Effector memory CD4-positive, alpha-beta T cell (primary cell): ENCODE measurements around the gene KIF26A.

Source experiments
- DNase-seq, 3 donors: peaks; one replicate each; pipeline ENCODE4 v3.0.0-alpha.2; 2020
- H3K27ac ChIP-seq: 2 replicates; pipeline ENCODE4 v1.7.0; 2013; ENCODE audit warnings: mild to moderate bottlenecking, low read length, moderate library complexity; ENCODE audit not compliant: insufficient read depth, poor library complexity, severe bottlenecking
- H3K27me3 ChIP-seq: replicated peaks from 2 replicates; pipeline ENCODE4 v1.7.0; 2013; ENCODE audit warnings: mild to moderate bottlenecking, low read length; ENCODE audit not compliant: insufficient read depth, control insufficient read depth, poor library complexity, severe bottlenecking
- H3K36me3 ChIP-seq: 2 replicates; pipeline ENCODE4 v1.7.0; 2013; ENCODE audit warnings: mild to moderate bottlenecking, low read length, moderate library complexity; ENCODE audit not compliant: control insufficient read depth, insufficient read depth
- H3K4me1 ChIP-seq: 2 replicates; pipeline ENCODE4 v1.7.0; 2013; ENCODE audit warnings: low read length, mild to moderate bottlenecking; ENCODE audit not compliant: control insufficient read depth, insufficient read depth, poor library complexity, severe bottlenecking
- H3K4me3 ChIP-seq: 2 replicates; pipeline ENCODE4 v1.7.0; 2013; ENCODE audit warnings: low read length, low read depth, mild to moderate bottlenecking; ENCODE audit not compliant: insufficient read depth, poor library complexity, severe bottlenecking
- H3K9me3 ChIP-seq: 2 replicates; pipeline ENCODE4 v1.7.0; 2013; ENCODE audit warnings: mild to moderate bottlenecking, low read length, moderate library complexity; ENCODE audit not compliant: control insufficient read depth

KIF26A gene

DNA sequence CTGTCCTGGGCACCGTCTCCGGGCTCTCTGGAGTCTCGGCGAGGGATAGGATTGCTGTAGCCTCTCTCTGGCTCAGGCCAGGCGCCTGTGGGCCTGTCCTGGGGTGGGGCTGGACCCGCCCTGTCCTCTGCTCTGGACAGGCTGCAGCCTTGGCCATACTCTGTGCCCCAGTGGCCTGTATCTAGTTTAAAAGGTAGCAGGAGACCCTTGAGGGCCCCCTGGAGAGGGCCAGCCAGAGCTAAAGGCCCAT, 1.8 kb downstream of the KIF26A start:
- Histone ChIP-seq H3K4me3 (no peak overlapping the region), H3K9me3 (no peaks in the 10 kb centered on the region), H3K4me1 (peaks cover 26% of the 10 kb centered on the region), H3K36me3 (no peaks in the 10 kb centered on the region), H3K27me3 (peaks cover 23% of the 10 kb centered on the region), H3K27ac (no peak overlapping the region)
- no peak for DNase-seq

DNA sequence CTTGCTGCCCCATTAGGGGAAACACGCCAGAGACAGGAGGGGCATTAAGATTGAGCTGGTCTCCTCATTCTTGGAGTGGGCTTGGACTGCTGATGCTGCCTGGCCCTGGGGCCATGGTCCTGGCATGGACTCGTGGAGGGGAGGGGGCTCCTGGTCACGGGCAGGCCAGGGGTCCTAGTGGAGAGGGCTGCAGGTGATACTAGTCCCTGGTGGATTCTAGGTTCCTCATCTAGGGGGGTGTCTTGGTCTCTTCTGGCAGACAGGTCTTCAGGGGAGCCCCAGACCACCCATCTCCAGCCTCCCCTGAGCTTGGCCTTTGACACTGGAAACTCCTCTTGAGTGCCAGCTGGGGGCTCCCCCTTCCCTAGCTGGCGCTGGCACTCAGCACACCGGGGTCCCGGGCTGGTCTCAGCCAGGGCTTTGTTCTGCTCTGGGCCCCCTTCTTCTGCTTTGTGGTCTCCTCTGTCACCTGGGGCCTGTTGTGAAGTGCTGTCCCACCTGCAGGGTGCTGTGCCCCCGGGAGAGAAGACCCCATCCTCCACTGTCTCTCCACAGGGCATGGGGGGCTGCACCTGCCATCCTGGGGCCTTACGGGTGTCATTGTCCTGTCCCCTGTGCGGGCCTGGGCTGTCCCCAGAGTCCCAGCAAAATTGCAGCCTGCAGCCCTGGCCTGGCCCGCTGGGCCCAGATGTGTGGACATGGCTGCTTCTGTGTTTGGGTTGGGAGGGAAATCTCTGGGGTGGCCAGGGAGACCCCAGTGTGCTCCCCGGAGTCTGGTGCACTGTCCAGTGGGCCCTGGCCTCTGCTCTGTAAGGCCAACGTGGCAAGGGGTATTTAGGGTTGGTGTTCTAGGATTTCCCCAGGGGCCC, 2.3 kb downstream of the KIF26A start:
- H3K4me3 ChIP-seq: no peak overlapping the region
- no peaks in the 10 kb centered on the region for H3K9me3 ChIP-seq
- no peaks in the 10 kb centered on the region for H3K36me3 ChIP-seq
- peaks cover 18% of the 10 kb centered on the region for H3K27me3 ChIP-seq
- H3K27ac ChIP-seq: no peak overlapping the region
- no peak for DNase-seq
- H3K4me1 ChIP-seq: peaks cover 26% of the 10 kb centered on the region

DNA sequence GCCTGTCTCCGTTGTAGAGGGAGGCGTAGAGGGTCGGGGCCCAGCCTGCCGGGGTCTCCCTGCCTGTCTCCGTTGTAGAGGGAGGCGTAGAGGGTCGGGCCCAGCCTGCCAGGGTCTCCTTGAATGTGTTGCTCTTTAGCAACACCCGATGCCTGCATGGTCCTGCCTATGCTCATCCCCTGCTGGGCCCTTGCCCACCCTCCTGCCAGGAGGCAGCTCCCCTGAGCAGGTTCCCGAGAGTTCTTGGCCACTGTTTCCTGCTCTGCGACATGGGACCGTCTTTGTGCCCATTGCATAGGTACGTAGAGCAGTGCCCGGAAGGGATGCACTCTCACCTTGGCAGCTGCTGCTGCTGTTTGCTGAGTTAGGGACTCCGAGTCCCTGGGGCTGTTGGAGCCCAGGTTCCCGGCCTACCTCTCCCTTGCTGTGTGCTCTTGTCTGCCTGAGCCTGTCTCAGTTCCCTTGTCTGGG, 3.3 kb downstream of the KIF26A start:
- H3K4me1 ChIP-seq: peaks cover 24% of the 10 kb centered on the region
- peaks cover 14% of the 10 kb centered on the region for H3K27me3 ChIP-seq
- H3K27ac ChIP-seq: no peak overlapping the region
- H3K36me3 ChIP-seq: no peaks in the 10 kb centered on the region
- H3K4me3 ChIP-seq: no peak overlapping the region
- H3K9me3 ChIP-seq: no peaks in the 10 kb centered on the region
- no peak for DNase-seq

DNA sequence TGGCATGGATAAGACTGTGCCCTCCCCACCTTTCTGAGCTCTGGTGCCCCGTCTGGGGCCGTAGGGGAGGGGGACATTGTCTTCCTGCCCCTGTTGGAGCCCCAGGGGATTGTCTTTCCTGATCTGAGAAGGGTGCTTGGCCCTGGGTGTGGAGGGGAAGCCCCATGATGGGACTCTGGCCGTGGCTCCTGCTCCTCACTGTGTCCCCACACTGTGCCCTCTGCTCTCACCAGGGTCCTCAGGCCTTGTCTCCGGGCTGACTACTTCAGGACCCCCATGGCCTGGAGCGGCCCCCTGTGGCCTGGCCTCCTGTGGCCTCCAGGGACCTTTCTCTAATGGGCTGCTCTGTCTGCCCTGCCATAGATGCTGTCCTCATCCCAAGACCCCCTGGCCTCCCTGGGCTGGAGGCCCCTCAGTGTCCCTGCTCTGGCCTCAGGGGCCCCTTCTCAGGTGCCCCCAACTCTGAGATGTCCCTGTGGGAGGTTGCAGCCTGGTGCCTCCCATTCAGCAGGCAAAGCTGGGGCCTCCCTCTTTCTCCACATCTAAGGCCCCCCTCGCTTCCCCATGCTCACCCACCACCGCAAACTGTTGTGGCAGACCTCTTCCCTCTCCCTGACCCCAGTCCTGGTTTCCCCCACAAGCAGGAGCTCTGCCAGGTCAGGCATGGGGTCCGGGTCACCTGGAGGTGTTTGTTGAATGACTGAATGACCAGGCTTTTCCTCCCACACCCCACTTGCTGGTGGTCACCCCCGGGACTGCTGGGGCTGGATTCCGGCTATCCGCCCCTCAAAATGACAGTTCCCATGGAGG, 4.0 kb downstream of the KIF26A start:
- DNase-seq: no peak
- H3K4me3 ChIP-seq: no peak overlapping the region
- no peaks in the 10 kb centered on the region for H3K9me3 ChIP-seq
- no peaks in the 10 kb centered on the region for H3K36me3 ChIP-seq
- no peak overlapping the region for H3K27ac ChIP-seq
- H3K4me1 ChIP-seq: peaks cover 17% of the 10 kb centered on the region
- peaks cover 8% of the 10 kb centered on the region for H3K27me3 ChIP-seq

DNA sequence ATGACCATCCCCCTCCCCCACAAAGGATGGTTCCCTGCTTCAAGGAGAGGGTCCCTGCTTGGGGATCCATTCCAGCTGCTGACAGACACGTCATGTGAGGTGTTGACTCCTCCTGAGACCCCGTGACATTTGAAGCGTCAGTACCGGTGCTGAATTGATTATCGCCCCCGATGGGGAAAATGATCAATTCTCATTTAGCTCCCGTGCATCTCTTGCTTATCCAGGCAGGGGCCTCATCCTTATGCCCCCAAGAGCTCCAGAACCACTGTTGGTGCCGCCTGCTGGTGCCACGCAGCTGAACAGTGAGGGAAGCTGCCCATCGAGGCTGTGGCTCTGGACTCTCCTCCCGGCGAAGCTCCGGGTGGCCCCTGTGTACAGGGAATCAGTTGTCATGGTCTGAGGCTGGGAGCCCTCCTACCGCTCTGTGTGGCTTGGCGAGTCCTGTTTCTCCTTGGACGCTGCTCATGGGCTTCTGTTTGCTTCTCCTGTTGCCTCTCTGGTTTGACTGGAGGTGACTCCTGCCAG, 4.6 kb downstream of the KIF26A start:
- Histone ChIP-seq H3K27me3 (peaks cover 3% of the 10 kb centered on the region), H3K4me1 (peaks cover 11% of the 10 kb centered on the region), H3K36me3 (no peaks in the 10 kb centered on the region), H3K27ac (no peak overlapping the region), H3K9me3 (no peaks in the 10 kb centered on the region), H3K4me3 (no peak overlapping the region)
- no peak for DNase-seq

DNA sequence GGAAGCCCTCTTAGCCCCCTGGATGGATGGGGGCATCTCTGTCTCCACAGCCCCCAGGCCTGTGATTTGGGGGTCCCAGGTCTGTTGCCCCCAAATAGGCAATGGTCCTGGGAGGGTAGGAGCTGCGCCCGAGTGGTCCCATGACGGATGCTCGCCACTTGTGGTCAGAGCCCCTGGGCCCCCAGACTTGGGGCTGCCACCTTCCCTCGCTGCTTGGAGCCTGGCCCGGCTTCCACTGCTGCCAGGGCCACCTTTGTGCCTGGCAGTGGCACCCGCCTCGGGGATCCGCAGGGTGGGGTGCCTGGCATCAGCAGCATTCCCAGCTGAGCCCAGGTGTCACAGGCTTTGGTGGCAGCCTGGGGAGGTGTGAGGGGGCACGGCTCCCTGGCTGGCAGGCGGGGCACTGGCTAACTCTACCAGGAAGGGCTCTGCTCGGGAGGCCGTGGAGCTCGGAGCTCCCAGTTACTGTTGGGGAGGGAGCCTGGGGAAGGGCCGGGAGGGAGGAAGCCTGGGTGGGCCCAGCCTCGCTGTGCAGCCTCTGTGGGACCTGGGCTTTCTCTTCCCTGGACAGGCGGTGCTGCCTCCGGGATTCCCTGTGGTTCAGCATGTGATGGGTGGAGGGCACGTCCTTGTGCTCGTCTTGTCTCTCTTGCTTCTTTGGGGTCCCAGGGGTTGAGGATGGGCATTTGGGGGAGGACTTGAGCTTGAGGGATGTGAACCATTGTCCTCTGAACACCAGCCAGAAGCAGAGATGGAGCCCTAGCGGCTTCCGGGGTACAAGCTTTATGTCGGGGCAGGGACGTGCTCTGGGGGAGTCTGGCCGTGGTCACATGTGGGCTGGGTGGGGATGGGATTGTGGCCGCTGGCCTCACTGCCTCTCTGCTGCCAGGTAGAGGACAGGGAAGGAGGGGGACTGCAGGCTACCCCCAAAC, 5.4 kb downstream of the KIF26A start:
- Histone ChIP-seq H3K9me3 (no peaks in the 10 kb centered on the region), H3K4me3 (no peak overlapping the region), H3K4me1 (peaks cover 6% of the 10 kb centered on the region), H3K27ac (no peak overlapping the region), H3K36me3 (no peaks in the 10 kb centered on the region), H3K27me3 (no peaks in the 10 kb centered on the region)
- DNase-seq: no peak

DNA sequence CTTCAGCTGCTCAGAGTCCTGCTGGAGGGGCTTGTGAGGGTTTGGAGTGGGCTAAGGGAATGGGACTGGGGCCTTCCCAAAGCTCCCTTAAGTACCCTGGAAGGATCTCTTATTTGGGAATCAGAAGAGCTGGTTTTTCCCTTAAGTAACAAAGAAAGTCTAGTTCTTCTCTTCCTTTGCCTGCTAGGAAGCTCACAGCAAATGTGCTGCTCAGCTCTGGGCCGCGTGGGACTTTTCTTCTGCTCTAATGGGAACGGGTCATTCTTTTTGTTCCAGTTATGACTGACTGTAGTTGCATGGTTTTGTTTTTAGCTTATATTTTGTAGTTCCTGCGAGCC, 6.0 kb downstream of the KIF26A start:
- Histone ChIP-seq H3K36me3 (no peaks in the 10 kb centered on the region), H3K4me3 (no peak overlapping the region), H3K4me1 (no peaks in the 10 kb centered on the region), H3K9me3 (no peaks in the 10 kb centered on the region), H3K27ac (no peak overlapping the region), H3K27me3 (no peaks in the 10 kb centered on the region)
- DNase-seq: no peak

DNA sequence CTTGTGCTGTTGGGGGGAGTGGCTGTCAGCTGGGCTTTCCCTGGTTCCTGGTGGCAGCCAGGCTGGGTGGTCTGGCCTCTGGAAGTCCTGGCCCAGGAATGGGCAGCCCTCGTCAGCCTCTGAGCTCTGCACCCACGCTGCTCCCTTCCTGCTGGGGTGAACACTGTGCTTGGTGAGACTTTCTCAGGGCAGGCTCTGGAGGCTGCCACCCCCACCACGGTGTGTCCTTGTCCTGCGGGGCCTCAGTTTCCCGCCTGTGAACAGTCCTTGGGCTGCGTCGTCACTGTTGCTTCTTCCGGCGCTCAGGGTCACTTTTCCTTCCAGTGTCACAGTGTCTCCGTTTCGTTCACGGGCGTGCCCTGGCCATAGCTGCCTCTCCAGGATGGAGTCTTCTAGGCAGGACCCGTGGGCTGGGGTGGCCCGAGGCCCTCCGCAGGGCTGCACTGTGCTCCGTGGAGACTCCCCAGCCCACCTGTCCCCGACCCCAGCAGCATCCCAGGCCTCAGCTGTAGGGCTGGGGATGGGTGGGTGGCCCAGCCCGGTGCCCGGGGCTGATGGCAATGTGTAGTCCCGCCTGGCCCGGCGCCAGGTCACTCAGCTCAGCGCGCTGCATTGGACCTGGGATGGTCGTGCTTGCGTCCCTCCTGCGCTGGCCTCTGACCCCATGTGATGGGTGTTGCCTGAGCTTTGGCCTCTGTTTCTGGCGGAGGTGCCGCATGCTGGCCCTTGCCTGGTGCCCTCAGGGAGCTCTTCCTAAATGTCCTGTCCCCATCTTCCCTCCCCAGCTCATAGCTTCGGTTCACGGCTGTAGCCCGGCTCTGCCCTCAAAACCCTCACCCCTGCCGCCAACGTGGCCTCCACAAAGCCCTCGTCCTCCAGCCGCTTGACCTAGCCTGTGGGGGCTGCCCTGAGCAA, 6.8 kb downstream of the KIF26A start:
- no peaks in the 10 kb centered on the region for H3K4me1 ChIP-seq
- H3K36me3 ChIP-seq: no peaks in the 10 kb centered on the region
- no peak overlapping the region for H3K4me3 ChIP-seq
- DNase-seq: peak in 1 of 3 donors; percentile 0
- no peaks in the 10 kb centered on the region for H3K9me3 ChIP-seq
- no peaks in the 10 kb centered on the region for H3K27me3 ChIP-seq
- H3K27ac ChIP-seq: no peak overlapping the region
